GM12891 (cell line): ENCODE results near the gene ZDHHC11.
"Not testable (repeated sequence)": the region's sequence is repeated elsewhere in the genome, so short reads cannot be mapped to it uniquely, and the experiment has no call there.

ENCODE experiments used
- POLR2A ChIP-seq: IDR thresholded peaks from 2 replicates; pipeline ENCODE4 v1.6.1; 2011; ENCODE audit warnings: low read depth, low read length, control low read depth
- POLR2AphosphoS5 ChIP-seq: IDR thresholded peaks from 2 replicates; pipeline ENCODE4 v1.6.1; 2011; ENCODE audit warnings: low read depth, low read length, control low read depth
- SPI1 ChIP-seq: IDR thresholded peaks from 2 replicates; pipeline ENCODE4 v1.6.1; 2011; ENCODE audit warnings: low read depth, low read length, control low read depth
- TAF1 ChIP-seq: IDR thresholded peaks from 2 replicates; pipeline ENCODE4 v1.6.1; 2011; ENCODE audit warnings: low read depth, low read length, control low read depth

DNA sequence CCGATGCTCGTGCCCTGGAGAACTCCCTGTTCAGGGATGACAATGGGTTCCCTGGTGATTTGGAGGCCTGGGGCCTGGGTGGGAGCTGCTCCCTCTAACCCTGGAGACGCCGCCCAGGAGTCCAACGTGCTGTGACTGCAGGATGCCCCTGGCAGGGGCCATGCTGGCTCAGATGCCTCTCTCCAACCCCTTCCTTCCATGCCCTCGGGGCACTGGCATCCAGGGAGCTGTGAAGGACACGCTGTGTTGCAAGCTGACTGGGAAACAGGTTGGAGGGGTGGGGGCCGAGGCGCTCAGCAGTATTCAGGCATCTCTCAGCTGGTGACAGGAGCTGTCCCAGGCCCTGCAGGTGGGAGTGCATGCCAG lies 75.2 kb downstream of the ZDHHC11 start:
- TF ChIP-seq POLR2A, SPI1, TAF1, POLR2AphosphoS5: not testable (repeated sequence)
